Panc1 (cell line): ENCODE results near the gene CLSTN2. TPM values are rescaled to one million over a fixed set of nuclear protein-coding genes. Genes with fewer than 3 reads are reported as not detected.

ENCODE experiments used
- ATAC-seq: fragments of 200-7000 bp; cut with Tn5 transposase; 2 replicates; pipeline ENCODE4 v1.9.1; 2020; ENCODE audit warnings: mild to moderate bottlenecking, moderate library complexity
- BruUV-seq: library from RNA; stranded (reverse); fragments of 400-500 nt; replicated peaks from 2 replicates; lab custom pipeline; 2021; lab: Mats Ljungman, UMichigan
- CTCF ChIA-PET: fragments of 300-600 bp; sonication (Branson Sonifier 250); formaldehyde crosslinking; loops from one replicate; lab custom pipeline; 2022; ENCODE audit warnings: antibody characterized with exemption; lab: Charles Lee
- POLR2A ChIA-PET: fragments of 300-600 bp; sonication (Branson Sonifier 250); formaldehyde crosslinking; loops from one replicate; lab custom pipeline; 2022; ENCODE audit warnings: antibody characterized with exemption; lab: Charles Lee
- DNase-seq: peaks from one replicate; pipeline ENCODE4 v3.0.0-alpha.2; 2010; ENCODE audit warnings: low read depth, low spot score
- H3K27ac ChIP-seq: 2 replicates; pipeline ENCODE4 v1.5.1; 2011; ENCODE audit warnings: mild to moderate bottlenecking, low read length, inconsistent platforms
- H3K27me3 ChIP-seq: fragments of 200-500 bp; sonication (Bioruptor generic); 2 replicates; pipeline ENCODE4 v1.6.0; 2014; ENCODE audit warnings: low read length, inconsistent platforms; ENCODE audit not compliant: control insufficient read depth, insufficient read depth
- H3K36me3 ChIP-seq: fragments of 200-500 bp; sonication (Bioruptor generic); 2 replicates; pipeline ENCODE4 v1.5.1; 2014; ENCODE audit warnings: inconsistent platforms, mild to moderate bottlenecking, low read length, moderate library complexity; ENCODE audit not compliant: control insufficient read depth, insufficient read depth
- H3K4me1 ChIP-seq: 2 replicates; pipeline ENCODE4 v1.5.1; 2011; ENCODE audit warnings: inconsistent platforms, mild to moderate bottlenecking, low read length, moderate library complexity; ENCODE audit not compliant: control insufficient read depth, insufficient read depth
- H3K4me3 ChIP-seq, 2 experiments: 2 replicates each; pipeline ENCODE4 v1.5.1; 2011 to 2012; ENCODE audit warnings: low read depth in 2 of 2, low read length in 2 of 2, mild to moderate bottlenecking in 2 of 2, inconsistent platforms in 1 of 2, moderate library complexity in 1 of 2
- H3K9me3 ChIP-seq: fragments of 200-500 bp; sonication (Bioruptor generic); 2 replicates; pipeline ENCODE4 v1.5.1; 2014; ENCODE audit warnings: low read depth, mild to moderate bottlenecking, inconsistent platforms, low read length, moderate library complexity; ENCODE audit not compliant: control insufficient read depth, insufficient read depth
- POLR2AphosphoS5 ChIP-seq: IDR thresholded peaks from 2 replicates; pipeline ENCODE4 v1.6.1; 2012; ENCODE audit warnings: mild to moderate bottlenecking, low read depth, low read length, moderate library complexity
- SIN3A ChIP-seq: IDR thresholded peaks from 2 replicates; pipeline ENCODE4 v1.6.1; 2012; ENCODE audit warnings: low read depth, mild to moderate bottlenecking, low read length, moderate library complexity, borderline replicate concordance; ENCODE audit not compliant: insufficient read depth
- TCF7L2 ChIP-seq: IDR thresholded peaks from 2 replicates; pipeline ENCODE4 v1.6.1; 2011; ENCODE audit warnings: mild to moderate bottlenecking, low read depth, low read length, inconsistent platforms
- in situ Hi-C: cut with HindIII; loops from 2 replicates; pipeline ENCODE4 v1.10.0; 2016; ENCODE audit warnings: low sequenced_read_pairs, low pct_unique_long_range_greater_than_20kb
- intact Hi-C: fragments of 100-400 bp; cut with micrococcal nuclease; formaldehyde crosslinking; loops from one replicate; pipeline ENCODE4 v1.10.0; 2022; ENCODE audit not compliant: unreplicated experiment
- total RNA-seq: library from RNA; stranded (reverse); gene quantifications from one replicate; pipeline ENCODE4 v1.2.1, GENCODE V29; 2021; ENCODE audit not compliant: unreplicated experiment
- TF ChIP-seq, protein P1 (sequence below), 2 experiments: IDR thresholded peaks; 2 replicates each; pipeline ENCODE4 v1.6.1; 2011 to 2012; ENCODE audit warnings: low read depth in 2 of 2, control low read depth in 1 of 2, low read length in 1 of 2, mild to moderate bottlenecking in 1 of 2, moderate library complexity in 1 of 2; ENCODE audit not compliant: insufficient read depth in 1 of 2
- TF ChIP-seq, protein P2 (sequence below): fragments of 450-650 bp; IDR thresholded peaks from 2 replicates; pipeline ENCODE4 v1.5.1; 2017; ENCODE audit warnings: mild to moderate bottlenecking

CLSTN2 gene
- total RNA-seq, 1 experiment from 2014 or later = 0.03 TPM

GRCh38 chr3:140440446-140440845, 505.5 kb downstream of the CLSTN2 start:
- no peaks in the 10 kb centered on the region for H3K4me1 ChIP-seq
- DNase-seq (no peak), ATAC-seq (no peak)
- no peak overlapping the region for H3K27ac ChIP-seq
- no peaks in the 10 kb centered on the region for H3K9me3 ChIP-seq
- TF ChIP-seq TCF7L2 = no peak
- no peak for TF ChIP-seq POLR2AphosphoS5
- TF ChIP-seq, protein P1, sequence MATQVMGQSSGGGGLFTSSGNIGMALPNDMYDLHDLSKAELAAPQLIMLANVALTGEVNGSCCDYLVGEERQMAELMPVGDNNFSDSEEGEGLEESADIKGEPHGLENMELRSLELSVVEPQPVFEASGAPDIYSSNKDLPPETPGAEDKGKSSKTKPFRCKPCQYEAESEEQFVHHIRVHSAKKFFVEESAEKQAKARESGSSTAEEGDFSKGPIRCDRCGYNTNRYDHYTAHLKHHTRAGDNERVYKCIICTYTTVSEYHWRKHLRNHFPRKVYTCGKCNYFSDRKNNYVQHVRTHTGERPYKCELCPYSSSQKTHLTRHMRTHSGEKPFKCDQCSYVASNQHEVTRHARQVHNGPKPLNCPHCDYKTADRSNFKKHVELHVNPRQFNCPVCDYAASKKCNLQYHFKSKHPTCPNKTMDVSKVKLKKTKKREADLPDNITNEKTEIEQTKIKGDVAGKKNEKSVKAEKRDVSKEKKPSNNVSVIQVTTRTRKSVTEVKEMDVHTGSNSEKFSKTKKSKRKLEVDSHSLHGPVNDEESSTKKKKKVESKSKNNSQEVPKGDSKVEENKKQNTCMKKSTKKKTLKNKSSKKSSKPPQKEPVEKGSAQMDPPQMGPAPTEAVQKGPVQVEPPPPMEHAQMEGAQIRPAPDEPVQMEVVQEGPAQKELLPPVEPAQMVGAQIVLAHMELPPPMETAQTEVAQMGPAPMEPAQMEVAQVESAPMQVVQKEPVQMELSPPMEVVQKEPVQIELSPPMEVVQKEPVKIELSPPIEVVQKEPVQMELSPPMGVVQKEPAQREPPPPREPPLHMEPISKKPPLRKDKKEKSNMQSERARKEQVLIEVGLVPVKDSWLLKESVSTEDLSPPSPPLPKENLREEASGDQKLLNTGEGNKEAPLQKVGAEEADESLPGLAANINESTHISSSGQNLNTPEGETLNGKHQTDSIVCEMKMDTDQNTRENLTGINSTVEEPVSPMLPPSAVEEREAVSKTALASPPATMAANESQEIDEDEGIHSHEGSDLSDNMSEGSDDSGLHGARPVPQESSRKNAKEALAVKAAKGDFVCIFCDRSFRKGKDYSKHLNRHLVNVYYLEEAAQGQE (IDR thresholded peaks at IDR 0.05; ENCODE audit: insufficient read depth in 1 of 2, low read depth in 2 of 2, low read length in 1 of 2) = no peak
- TF ChIP-seq SIN3A = no peak
- TF ChIP-seq, protein P2, sequence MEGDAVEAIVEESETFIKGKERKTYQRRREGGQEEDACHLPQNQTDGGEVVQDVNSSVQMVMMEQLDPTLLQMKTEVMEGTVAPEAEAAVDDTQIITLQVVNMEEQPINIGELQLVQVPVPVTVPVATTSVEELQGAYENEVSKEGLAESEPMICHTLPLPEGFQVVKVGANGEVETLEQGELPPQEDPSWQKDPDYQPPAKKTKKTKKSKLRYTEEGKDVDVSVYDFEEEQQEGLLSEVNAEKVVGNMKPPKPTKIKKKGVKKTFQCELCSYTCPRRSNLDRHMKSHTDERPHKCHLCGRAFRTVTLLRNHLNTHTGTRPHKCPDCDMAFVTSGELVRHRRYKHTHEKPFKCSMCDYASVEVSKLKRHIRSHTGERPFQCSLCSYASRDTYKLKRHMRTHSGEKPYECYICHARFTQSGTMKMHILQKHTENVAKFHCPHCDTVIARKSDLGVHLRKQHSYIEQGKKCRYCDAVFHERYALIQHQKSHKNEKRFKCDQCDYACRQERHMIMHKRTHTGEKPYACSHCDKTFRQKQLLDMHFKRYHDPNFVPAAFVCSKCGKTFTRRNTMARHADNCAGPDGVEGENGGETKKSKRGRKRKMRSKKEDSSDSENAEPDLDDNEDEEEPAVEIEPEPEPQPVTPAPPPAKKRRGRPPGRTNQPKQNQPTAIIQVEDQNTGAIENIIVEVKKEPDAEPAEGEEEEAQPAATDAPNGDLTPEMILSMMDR = no peak
- BruUV-seq = no TSS peak
- H3K36me3 ChIP-seq = no peaks in the 10 kb centered on the region
- no peak overlapping the region for H3K4me3 ChIP-seq
- intact Hi-C loops (no loop called here), in situ Hi-C loops (no loop called here)
- POLR2A ChIA-PET = interaction anchor here (0.5 kb wide), 1 partner anchor 1096 kb away, joined by 6 read pairs; no protein-coding TSS in a partner anchor
- H3K27me3 ChIP-seq = peaks cover 5% of the 10 kb centered on the region; the same call in 1 of the 2 replicates
- CTCF ChIA-PET = no interaction called here

DNA sequence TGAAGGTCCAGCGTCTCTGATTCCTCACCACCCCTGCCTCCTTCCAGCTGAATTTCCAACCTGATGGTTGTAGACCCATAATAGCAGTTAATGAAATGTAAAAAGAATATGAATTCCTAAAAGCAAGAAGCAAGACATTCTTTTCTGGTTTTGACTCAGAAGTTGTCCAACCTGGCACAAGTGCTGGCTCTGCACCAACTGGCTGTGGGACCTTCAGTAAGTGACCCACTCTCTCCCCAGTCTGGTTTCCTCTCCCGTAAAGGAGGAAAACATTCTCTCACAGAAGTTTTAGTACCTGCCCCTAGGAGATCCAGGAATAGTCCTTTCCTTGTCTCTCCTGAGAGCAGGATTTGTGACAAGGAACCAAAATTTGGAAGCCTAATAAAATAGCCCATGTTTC, 506.0 kb downstream of the CLSTN2 start:
- H3K4me3 ChIP-seq = no peak overlapping the region
- intact Hi-C loops (no loop called here), in situ Hi-C loops (no loop called here)
- ATAC-seq (no peak), DNase-seq (no peak)
- peaks cover 5% of the 10 kb centered on the region; the same call in 1 of the 2 replicates for H3K27me3 ChIP-seq
- H3K4me1 ChIP-seq = no peaks in the 10 kb centered on the region
- no TSS peak for BruUV-seq
- H3K9me3 ChIP-seq = no peaks in the 10 kb centered on the region
- POLR2A ChIA-PET = interaction anchor here (0.5 kb wide), 1 partner anchor 1095 kb away, joined by 6 read pairs; no protein-coding TSS in a partner anchor
- TF ChIP-seq SIN3A = no peak
- no peak for TF ChIP-seq POLR2AphosphoS5
- TF ChIP-seq, protein P1 (IDR thresholded peaks at IDR 0.05; ENCODE audit: insufficient read depth in 1 of 2, low read depth in 2 of 2, low read length in 1 of 2) = no peak
- no peak for TF ChIP-seq TCF7L2
- TF ChIP-seq, protein P2 = no peak
- CTCF ChIA-PET = no interaction called here
- H3K36me3 ChIP-seq = no peaks in the 10 kb centered on the region
- H3K27ac ChIP-seq = no peak overlapping the region
